Bronchial epithelial cell (primary cell): Measurements from ENCODE around the gene NRK. TPM values are rescaled to one million over a fixed set of nuclear protein-coding genes. Genes with fewer than 3 reads are reported as not detected.
"Not testable (repeated sequence)": the region's sequence is repeated elsewhere in the genome, so short reads cannot be mapped to it uniquely, and the experiment has no call there.

Experiments used
- DNase-seq: peaks from one replicate; pipeline ENCODE4 v3.0.0-alpha.2; 2010; ENCODE audit warnings: low read depth
- FAIRE-seq: peaks from 2 replicates; lab custom pipeline; 2011; peaks lifted over from hg19 to GRCh38; lab: Jason Lieb, UNC
- H3K27me3 ChIP-seq: 2 replicates; pipeline ENCODE4 v1.5.1; 2011; ENCODE audit warnings: low read length; ENCODE audit not compliant: control insufficient read depth, insufficient read depth
- H3K36me3 ChIP-seq: 2 replicates; pipeline ENCODE4 v1.5.1; 2011; ENCODE audit warnings: low read length; ENCODE audit not compliant: control insufficient read depth, insufficient read depth
- H3K4me3 ChIP-seq: 2 replicates; pipeline ENCODE4 v1.5.1; 2011; ENCODE audit warnings: mild to moderate bottlenecking, low read depth, low read length, control low read depth
- total RNA-seq: library from RNA; depleted of rRNA; stranded (reverse); fragments of >200 nt; gene quantifications from 2 replicates; pipeline ENCODE4 v1.2.1, GENCODE V29; 2014
- TF ChIP-seq, protein P1 (sequence below): IDR thresholded peaks from 2 replicates; pipeline ENCODE4 v1.5.1; 2011; ENCODE audit warnings: mild to moderate bottlenecking, moderate library complexity, low read length, control low read depth, inconsistent platforms; ENCODE audit not compliant: insufficient read depth, severe bottlenecking

The NRK gene
- total RNA-seq, 1 donor from 2014 or later: not detected

DNA sequence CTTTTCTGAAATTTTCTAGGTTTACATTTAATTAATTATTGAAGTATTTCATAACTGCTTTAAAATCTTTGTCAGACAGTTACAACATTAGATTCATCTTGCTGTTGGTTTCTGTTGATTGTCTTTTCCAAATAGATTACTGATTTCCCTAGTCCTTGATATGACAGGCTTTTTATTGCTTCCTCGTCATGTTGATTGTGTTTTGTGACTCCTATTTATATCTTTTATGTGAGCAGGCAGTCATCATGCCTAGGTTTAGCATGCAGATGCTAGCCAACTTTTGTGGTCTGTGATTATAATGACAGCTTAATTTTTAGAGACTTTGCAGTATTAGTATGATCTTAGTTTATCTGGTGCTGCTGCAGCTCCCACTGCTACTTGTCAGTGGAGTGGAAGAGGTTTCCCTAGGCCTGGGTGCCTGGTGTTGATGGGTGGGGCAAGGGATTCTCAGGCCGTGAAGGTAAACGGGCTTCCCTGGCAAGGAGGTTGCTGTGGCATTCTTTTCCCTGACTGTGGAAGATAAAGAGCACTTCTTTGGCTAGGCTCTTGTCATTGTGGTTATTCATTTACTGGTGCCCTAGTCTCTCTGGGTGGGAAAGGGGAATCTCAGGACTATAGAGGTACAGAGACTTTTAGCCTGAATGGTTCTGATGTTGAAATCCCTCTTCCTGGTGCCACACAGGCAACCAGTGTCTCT lies 150.5 kb downstream of the NRK start:
- TF ChIP-seq, protein P1, sequence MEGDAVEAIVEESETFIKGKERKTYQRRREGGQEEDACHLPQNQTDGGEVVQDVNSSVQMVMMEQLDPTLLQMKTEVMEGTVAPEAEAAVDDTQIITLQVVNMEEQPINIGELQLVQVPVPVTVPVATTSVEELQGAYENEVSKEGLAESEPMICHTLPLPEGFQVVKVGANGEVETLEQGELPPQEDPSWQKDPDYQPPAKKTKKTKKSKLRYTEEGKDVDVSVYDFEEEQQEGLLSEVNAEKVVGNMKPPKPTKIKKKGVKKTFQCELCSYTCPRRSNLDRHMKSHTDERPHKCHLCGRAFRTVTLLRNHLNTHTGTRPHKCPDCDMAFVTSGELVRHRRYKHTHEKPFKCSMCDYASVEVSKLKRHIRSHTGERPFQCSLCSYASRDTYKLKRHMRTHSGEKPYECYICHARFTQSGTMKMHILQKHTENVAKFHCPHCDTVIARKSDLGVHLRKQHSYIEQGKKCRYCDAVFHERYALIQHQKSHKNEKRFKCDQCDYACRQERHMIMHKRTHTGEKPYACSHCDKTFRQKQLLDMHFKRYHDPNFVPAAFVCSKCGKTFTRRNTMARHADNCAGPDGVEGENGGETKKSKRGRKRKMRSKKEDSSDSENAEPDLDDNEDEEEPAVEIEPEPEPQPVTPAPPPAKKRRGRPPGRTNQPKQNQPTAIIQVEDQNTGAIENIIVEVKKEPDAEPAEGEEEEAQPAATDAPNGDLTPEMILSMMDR: no peak
- Histone ChIP-seq H3K4me3 (no peak overlapping the region), H3K27me3 (no peaks in the 10 kb centered on the region), H3K36me3 (no peaks in the 10 kb centered on the region)
- FAIRE-seq (no peak), DNase-seq (no peak)

DNA sequence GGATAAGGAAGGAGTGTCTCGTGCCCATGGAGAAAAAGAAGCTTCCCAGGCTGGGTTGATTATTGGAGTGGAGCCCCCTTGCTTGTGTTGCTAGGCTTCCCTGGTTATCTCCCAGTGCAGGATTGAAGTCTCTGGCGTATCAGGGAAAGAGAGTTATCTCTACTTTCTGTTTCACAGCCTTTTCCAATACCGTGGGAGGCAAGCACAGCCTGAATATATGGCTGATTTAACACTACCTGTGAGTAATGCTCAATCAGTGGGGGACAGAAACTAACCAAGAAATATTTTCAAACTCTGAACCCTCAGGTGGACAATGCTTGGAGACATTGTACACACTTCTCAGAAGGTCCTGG lies 151.0 kb downstream of the NRK start:
- H3K27me3 ChIP-seq: no peaks in the 10 kb centered on the region
- no peak overlapping the region for H3K4me3 ChIP-seq
- TF ChIP-seq, protein P1: no peak
- DNase-seq (no peak), FAIRE-seq (no peak)
- H3K36me3 ChIP-seq: no peaks in the 10 kb centered on the region

DNA sequence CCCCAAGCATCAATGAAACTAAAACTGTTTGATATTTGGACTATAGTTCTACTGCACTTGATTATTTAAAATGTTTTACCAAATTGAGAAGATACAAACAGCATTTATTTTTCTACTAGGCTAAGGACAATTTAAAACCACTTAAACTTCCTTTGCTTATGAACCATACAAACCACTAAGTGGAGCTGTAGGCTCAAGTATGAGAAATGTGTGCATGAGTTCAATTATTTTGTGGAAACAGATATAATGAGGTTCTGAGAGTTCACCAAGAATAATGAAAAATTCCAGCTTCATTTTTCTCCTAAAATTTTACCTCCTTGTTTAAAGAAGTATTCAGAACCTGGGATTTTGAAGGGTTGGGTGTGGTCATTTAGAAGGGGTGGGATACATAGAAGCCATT lies 153.0 kb downstream of the NRK start:
- Histone ChIP-seq H3K27me3 (no peaks in the 10 kb centered on the region), H3K36me3 (no peaks in the 10 kb centered on the region), H3K4me3 (no peak overlapping the region)
- peak; percentile 16 for DNase-seq
- TF ChIP-seq, protein P1: peak; percentile 8
- no peak for FAIRE-seq

DNA sequence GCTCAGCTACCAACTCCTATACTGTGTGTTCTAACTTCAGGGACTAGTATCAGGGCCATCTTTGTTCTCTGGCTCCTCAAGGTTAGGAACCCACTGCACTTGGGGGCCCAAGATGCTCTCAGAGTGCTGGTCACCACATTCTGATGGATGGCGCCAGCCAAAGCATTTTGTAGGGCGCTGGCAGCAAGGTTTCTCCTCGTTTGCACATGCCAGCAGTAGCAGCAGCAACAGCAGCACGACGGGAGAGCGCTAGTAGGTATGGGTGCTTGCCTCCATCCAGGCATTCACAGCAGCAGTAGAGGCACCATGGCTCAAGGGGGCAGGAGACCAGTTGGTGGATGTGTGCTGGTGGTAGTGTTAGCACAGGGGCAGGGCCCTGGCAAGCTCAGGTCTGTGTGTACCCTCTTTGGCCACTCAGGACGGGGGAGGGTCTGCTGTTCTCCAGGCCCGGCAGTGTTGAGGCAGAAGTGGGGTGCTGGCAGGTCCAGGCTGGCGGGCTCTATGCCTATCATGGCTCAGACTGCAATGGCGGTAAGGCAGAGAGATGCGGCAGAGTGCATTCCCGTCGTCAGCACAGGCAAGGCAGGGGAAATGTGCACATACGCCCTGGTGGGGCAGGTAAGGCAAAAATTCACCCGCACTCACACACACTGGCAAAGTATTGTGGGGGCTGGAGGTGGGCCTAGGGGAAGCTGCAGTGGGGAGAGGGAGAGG lies 159.6 kb downstream of the NRK start:
- TF ChIP-seq, protein P1: no peak
- FAIRE-seq (no peak), DNase-seq (no peak)
- Histone ChIP-seq H3K4me3 (no peak overlapping the region), H3K36me3 (no peaks in the 10 kb centered on the region), H3K27me3 (no peaks in the 10 kb centered on the region)

DNA sequence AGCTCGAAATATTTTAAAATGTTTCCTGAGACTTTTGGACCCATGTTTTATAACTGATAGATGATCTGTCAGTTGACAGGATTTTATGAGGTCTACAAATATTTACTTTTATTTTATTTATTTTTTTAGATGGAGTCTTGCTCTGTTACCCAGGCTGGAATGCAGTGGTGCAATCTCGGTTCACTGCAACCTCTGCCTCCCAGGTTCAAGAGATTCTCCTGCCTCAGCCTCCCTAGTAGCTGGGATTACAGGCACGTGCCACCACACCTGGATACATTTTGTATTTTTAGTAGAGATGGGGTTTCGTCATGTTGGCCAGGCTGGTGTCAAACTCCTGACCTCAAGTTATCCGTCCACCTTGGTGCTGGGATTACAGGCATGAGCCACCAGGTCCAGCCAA lies 166.1 kb downstream of the NRK start:
- not testable (repeated sequence) for H3K36me3 ChIP-seq, H3K4me3 ChIP-seq, FAIRE-seq, H3K27me3 ChIP-seq, DNase-seq

DNA sequence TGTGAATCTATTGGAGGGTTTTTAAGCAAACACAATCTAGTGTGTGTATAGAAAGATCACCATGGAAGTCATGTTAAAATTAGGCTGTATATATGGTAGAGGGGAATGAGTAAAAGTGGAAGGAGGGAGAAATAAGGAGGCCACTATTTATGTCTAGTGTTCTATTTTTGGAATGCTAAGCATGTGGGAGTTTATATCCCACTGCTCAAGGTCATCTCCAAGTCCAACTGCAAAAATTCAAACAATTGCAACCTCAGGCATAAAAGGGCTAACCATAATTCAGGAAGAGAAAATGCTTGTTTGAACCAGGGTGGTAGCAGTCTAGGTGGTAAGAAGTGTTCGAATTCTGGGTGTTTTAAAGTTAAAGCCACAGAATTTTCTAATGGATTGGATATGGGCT lies 177.0 kb downstream of the NRK start:
- Histone ChIP-seq H3K4me3 (no peak overlapping the region), H3K36me3 (no peaks in the 10 kb centered on the region), H3K27me3 (no peaks in the 10 kb centered on the region)
- FAIRE-seq: no peak
- TF ChIP-seq, protein P1: no peak
- no peak for DNase-seq
